ENCODE data around the gene LAD1. TPM values are rescaled to one million over a fixed set of nuclear protein-coding genes. Genes with fewer than 3 reads are reported as not detected.

The LAD1 gene
- total RNA-seq, 1 donor from 2014 or later: 0.76 TPM

DNA sequence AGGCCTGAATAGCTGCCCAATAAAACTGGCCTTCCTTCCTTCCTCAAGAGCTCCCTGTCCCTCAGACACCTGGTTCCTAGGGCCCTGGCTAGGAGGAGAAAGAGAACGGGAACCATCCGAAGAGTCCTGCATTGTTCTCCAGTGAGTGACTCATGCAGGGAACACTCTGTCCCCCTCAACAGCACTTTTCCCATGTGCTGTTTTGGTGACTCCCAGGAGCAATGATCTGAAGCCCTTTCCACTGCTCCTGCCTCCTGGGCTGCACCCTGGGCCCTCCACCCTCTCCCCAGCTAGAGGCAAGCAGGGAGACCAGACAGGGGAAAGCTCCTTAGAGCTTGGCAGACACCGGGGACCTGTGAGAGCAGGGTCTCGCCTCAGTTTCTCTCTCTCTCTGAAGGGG, 40.5 kb downstream of the LAD1 start:
- no peak for ATAC-seq
- intact Hi-C loops (cut with DNase I): no loop called here
- no peak for DNase-seq (ENCODE audit: low spot score)

DNA sequence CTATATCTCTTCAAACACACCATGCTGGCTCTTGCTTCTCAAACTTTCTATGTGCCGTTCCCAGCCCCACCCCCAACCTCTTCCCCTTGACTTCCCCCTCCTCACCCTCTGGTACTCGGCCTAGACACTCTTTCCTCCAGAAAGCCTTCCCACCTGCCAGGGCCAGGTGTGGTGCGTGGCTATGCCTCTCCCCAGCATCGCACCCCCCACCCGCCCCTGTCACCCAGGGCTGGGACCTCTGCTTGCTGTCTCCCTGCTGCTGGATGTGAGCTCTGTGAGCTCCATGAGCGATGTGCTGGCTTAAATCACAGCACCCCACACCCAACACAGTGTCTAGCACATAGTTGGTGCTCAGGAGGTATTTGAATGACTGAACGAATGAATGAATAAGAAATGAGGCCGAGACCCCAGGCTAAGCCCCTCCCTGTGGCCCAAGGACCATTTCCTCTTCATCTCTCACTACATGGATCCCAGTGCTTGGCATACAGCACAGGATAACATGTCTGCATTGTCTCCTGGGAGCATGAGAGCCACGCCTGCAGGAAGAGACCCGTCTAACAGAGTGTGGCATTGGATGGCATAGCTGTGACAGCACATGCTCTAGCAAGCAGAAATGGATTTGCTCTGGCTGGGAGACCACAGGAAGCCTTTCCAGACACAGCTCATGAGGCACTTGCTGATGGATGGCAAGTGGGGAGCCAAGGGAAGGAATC, 41.3 kb downstream of the LAD1 start:
- DNase-seq (ENCODE audit: low spot score) (no peak), ATAC-seq (no peak)
- intact Hi-C loops (cut with DNase I): no loop called here

DNA sequence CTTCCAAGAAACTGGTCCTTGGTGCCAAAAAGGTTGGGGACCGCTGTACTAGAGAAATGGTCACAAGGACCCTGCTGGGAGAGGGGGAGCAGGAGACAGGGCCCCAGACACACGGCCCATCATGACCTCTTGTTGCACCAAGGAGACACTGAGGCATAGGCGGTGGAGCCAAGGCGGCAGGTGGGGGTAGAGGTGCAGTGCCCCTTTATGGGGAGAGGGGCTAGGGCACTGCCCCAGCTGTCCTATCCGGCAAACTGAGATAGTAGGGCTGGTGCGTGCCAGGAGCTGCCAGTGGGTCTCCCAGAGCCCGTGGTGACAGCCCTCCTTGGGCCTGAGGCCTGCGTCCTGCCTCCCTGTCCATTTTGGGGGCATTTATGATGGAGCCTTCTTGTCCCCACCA, 41.9 kb downstream of the LAD1 start:
- ATAC-seq (no peak), DNase-seq (ENCODE audit: low spot score) (no peak)
- intact Hi-C loops (cut with DNase I): no loop called here

DNA sequence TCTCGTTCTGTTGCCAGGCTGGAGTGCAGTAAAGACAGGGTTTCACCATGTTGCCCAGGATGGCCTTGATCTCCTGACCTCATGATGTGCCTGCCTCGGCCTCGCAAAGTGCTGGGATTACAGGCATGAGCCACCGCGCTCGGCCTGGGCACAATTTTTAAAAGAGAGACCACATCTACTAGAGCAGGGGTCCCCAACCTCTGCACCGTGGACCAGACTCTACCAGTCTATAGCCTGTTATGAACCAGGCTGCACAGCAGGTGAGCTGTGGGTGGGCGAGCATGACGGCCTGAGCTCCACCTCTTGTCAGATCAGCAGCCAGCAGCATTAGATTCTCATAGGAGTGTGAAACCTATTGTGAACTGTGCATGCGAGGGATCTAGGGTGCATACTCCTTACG, 42.4 kb downstream of the LAD1 start:
- intact Hi-C loops (cut with DNase I): no loop called here

DNA sequence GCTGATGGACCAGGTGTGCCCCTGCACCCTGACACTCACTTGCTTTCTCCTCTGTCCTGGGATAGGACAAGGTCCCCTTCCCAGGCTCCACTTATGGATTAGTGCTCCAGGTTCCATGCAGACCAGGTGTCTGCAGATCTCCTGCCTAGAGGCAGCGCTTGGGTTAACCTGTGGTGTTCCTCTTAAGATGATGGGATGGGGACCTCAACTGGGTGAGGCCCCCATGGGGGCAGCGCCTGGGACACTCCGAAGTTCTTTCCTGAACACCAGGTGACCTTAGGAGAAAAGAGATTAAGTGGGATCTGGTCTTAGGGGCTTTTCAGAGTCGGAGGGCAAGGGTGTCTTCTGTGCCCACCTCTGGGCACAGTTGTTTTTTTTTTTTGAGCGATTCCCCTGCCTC, 42.9 kb downstream of the LAD1 start:
- DNase-seq (ENCODE audit: low spot score) (no peak), ATAC-seq (no peak)
- intact Hi-C loops (cut with DNase I): no loop called here

More for the DNA sequence above, 42.4 kb downstream of the LAD1 start:
- ATAC-seq: no peak
- DNase-seq (ENCODE audit: low spot score): no peak

DNA sequence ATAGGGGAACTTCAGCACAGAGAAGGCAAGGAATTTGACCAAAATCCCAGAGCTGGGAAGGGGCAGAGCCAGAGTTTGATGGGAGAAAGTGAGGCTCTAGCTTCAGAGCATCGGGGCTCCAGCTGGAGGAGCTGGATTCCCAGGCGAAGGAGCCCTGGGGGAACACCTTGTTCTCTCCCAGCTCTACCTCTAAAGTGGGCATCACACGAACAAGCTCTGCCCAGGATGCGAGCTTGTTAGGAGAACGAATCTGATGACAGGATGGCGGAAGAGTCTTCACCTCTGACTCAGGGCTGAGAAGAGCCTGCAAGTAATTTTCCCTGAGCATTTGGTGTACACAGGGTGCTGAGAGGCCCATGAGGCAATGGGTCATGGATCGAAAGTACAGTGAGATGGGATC, 43.7 kb downstream of the LAD1 start:
- no peak for ATAC-seq
- intact Hi-C loops (cut with DNase I): no loop called here
- DNase-seq (ENCODE audit: low spot score): no peak

DNA sequence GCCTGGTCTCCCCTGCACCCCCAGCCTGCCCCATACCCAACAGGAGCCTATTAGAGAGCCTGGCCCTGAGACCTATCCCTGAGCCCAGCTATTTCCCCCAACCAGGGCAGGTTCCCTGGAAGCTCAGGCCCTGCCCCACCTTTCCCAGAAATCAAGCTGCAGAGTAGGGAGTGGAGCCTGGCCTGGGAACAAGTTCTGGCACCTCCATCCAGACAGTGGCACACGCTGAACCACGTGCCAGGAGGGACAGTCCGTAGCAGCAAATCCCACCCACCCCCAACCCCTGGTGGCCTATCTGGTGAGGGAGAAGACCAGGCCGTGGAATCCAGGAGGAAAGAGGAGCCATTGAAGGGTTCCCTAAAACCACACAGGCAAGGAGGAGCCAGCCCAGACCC, 44.2 kb downstream of the LAD1 start:
- ATAC-seq: peak; percentile 52

DNA sequence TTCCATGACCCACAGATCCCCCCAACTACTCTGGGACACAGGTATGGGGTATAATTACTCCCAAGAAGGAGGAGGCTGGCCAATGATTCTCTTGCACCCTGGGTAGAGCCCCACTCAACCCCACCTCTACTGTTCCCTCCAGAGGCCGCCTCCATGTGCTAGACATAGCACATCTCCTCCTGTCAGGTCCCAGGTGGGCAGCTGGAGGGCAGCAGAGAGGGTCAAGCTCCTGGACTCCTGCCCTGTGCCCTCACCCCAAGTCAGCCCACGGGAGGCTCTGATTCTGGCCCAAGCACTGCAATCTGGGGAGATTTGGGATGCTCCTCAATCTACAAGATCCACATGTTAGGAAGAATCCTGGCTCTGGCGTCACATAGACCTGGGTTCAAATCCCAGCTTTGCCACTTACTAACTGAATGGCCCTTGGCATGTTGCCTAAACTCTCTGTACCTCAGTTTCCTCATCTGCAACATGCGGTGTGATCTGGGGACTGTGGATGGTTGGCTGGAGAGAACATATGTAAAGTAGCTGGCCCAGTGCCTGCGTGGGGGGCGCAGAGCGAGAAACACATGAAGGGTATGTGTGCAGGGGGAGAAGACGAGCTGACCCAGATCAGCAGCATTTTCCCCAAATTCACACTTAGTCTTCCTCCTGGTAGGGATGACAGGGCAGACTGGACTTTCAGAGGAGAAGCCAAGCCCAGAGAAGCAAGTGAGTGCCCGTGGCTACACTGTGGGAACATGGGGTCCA, 44.8 kb downstream of the LAD1 start:
- ATAC-seq: no peak
- intact Hi-C loops (cut with DNase I): no loop called here

More for the DNA sequence above, 44.2 kb downstream of the LAD1 start:
- DNase-seq (ENCODE audit: low spot score): no peak
- intact Hi-C loops (cut with DNase I): no loop called here

DNA sequence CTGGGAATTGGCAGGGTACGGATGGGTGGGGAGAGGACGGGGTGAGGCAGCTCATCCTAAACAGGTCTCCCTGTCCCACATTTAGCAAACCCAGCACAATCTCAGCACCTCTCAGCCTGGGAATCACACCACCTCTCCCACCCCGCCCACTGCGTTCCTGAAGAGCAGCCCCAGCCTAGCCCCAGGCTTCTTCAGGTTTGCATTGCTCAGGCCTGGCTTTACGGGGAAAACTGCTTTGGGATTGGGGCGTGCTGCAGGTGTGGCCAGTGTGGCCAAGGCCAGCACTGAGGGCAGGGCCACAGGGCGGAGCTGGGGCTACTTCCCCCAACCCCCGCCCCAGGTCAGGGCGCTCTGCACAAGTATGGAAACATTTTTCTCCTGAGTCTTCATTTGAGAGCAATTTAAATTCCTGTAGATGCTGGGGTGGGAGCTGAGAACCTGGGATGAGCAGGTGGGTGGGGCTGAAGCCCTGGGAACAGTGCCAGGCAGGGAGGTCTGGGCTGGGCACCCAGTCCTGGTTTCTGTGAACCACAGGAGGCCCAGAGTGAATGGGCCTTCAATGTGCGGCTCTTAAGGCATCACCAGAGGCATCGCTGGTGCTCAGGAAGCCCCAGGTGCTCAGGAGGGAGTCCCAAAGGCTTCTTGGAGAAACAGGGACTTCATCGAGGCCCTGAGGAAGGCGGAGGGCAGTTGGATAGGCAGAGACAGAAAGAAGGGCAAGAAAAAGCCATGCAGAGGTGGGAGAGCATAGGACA, 45.8 kb downstream of the LAD1 start:
- DNase-seq (ENCODE audit: low spot score) (no peak), ATAC-seq (no peak)
- intact Hi-C loops (cut with DNase I): no loop called here

More for the DNA sequence above, 44.8 kb downstream of the LAD1 start:
- no peak for DNase-seq (ENCODE audit: low spot score)

DNA sequence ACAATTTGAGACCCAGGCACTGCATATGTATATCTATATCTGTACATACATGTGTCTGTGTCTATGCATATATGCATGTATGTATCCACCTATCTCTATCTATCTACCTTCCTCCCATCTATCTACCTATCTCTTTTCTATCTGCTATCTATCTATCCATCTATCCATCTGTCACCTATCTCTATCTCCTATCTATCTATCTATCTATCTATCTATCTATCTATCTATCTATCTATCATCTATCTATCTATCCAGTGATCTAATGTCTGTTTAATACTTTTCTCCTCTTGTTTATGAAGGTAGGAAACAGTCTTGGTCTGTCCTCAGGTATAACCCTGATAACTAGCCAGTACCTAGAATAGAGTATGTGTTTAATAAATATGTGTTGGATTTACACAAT, 47.5 kb downstream of the LAD1 start:
- no peak for ATAC-seq
- intact Hi-C loops (cut with DNase I): no loop called here
- no peak for DNase-seq (ENCODE audit: low spot score)

DNA sequence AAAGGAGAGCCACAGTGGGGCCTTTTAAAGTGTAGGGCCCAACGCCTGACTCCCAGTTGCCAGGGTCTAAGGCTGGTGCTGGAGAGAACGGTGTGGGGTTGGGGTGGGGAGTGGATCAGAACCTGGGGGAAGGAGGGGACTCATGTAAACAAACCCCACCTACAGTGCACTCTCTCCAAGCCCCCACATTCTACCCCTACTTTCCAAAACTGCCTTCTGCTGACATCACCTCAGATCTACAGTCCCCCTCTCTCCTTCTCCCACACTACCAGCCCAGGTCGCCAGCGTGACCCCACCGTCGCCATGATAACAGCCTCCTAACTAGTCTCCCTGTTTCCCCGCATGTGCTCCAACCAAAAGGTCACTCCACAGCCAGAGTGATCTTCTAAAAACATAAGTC, 48.2 kb downstream of the LAD1 start:
- intact Hi-C loops (cut with DNase I): no loop called here
- ATAC-seq: no peak
- DNase-seq (ENCODE audit: low spot score): no peak

DNA sequence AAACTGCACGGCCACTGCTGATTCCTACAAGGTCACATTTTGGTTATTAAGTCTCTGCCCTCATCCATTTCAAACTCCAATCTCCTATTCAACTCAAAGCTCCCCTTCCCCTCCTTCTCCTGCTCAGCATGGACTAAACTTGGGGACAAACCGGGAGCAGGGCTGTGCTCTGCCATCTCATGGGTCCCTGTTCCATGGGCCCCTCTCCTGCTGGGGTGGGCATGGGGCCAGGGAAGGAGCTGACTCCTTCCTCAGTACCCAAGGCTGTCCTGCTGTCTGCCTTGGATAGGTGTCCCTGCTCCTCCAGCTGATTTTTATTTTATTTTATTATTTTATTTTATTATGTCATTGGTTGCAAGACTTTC, 48.8 kb downstream of the LAD1 start:
- intact Hi-C loops (cut with DNase I): no loop called here
- no peak for ATAC-seq
- DNase-seq (ENCODE audit: low spot score): no peak

DNA sequence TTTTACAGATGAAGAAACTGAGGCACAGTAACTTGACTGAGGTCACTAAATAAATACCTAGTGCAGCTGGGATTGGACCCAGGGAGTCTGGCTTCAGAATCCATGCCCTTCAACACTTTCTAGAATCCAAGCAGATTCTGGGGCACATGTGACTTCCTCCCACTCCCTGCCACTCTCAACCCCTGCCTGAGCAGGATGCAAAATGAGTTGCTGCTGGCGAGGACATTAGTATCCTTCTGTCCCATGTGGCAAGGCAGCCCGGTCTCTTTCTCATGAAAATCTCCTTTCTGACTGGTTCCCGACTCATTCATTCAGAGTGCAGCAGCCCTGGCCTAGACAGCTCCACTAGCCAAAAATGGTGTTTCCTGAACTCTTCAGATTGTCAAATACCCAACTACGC, 50.0 kb downstream of the LAD1 start:
- intact Hi-C loops (cut with DNase I): no loop called here
- DNase-seq (ENCODE audit: low spot score): no peak
- no peak for ATAC-seq

DNA sequence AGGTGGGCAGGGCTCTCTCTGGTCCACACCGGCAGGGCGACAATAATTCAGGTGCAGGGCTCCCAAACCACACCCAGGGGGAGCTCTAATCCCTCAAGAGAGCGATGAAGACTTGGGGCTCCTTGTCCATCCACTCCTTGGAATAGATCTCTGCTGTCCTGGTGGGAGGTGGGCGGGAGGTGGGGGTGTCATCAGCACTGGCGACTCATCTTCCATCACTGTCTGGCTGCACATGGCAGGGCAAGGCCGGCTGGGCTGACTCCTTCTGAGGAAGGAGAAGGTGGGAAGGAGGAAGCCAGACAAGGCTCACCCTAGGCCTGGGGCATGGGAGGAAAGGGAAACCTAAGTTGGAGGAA, 50.9 kb downstream of the LAD1 start:
- ATAC-seq: peak; percentile 61
- intact Hi-C loops (cut with DNase I): no loop called here
- DNase-seq (ENCODE audit: low spot score): no peak

DNA sequence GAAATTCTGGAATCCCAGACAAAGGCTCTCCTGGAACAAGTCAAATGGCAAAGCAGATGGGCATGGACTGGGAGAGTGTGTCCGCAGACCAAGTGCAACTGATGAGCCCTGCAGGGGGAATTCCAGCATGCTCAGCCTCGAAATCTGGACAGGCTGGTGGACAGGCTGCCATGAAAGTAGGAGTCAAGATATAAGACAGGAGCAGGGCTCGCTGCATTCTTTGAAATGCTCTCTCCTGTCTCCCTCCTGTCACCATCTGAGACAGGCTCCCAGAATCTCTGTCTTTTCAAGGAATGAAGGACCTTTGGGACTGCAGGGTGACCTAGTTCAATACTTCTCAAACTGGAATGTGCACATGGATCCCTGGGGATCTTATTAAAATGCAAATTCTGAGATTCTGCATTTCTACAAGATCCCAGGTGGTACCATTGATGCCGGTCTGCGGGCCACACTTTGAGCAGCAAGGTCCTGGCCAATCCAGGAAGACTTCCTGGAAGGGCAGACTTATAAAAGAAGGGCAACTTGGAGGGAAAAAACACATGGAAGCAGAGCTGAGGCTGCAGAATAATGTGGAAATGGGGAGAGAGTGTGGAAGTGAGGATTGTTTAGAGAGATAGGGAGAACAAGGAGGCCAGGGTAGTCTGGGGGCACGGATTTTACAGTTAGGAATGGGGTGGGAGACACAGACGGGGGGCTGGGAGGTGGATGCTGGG, 51.5 kb downstream of the LAD1 start:
- intact Hi-C loops (cut with DNase I): no loop called here

DNA sequence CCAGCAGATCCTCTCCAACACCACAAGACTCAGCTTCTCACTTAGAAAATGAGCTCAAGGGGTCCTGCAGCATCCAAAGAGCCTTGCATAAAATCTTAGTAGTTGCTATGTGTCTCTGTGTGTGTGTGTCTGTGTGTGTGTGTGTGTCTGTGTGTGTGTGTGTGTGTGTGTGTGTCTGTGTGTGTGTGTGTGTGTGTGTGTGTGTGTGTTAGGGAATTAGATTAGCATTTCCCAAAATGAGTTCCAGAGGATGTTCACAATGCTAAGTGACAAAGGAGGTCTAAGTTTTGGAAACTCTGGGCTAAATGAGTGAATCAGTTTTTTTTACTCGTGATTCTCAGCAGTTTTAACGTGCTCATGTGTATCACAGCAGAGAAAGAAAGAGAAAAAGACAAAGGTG, 52.1 kb downstream of the LAD1 start:
- ATAC-seq: no peak
- DNase-seq (ENCODE audit: low spot score): no peak
- intact Hi-C loops (cut with DNase I): no loop called here

More for the DNA sequence above, 51.5 kb downstream of the LAD1 start:
- no peak for DNase-seq (ENCODE audit: low spot score)
- ATAC-seq: no peak

DNA sequence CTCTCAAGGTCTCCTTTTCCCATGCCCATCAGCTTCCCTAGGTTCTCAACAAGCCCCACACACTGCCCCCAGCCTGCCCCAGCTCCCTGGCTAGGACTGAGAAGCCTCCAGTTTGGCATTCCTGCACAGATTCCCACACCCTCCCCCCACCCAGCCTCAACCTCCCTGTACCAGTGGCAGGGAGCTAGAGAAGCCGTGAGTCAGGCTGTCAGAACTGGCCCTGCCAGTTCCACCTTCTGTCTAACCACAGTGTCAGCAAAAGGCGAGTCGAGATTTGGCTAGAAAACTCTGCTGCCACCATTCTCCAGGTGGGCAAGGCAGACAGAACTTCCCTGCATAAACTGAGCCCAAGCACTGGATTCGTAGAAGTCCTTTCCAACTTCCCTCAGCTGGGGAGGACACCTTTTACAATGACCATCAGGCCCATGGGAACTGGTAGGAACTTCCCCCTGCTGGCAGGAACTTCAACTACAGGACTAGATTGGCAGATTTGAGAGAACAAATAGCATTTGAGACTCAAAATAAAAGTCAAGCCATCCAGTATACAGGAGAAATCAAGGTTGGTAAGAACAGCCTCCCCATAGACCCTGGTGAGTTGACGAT, 52.7 kb downstream of the LAD1 start:
- ATAC-seq (no peak), DNase-seq (ENCODE audit: low spot score) (no peak)
- intact Hi-C loops (cut with DNase I): no loop called here

DNA sequence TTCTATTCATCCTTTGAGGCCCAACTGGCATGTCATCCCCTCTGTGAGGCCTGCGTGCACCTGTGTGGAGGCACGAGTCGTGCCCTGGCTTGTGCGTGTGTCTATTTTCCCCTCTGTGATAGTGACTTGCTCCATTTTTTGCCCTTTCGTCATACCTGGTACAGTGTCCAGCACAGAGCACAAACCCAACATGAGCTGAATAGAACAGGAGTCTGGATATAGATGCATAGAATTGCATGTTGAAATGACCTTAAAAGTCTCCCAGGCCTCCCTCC, 54.1 kb downstream of the LAD1 start:
- DNase-seq (ENCODE audit: low spot score): no peak
- ATAC-seq: no peak

DNA sequence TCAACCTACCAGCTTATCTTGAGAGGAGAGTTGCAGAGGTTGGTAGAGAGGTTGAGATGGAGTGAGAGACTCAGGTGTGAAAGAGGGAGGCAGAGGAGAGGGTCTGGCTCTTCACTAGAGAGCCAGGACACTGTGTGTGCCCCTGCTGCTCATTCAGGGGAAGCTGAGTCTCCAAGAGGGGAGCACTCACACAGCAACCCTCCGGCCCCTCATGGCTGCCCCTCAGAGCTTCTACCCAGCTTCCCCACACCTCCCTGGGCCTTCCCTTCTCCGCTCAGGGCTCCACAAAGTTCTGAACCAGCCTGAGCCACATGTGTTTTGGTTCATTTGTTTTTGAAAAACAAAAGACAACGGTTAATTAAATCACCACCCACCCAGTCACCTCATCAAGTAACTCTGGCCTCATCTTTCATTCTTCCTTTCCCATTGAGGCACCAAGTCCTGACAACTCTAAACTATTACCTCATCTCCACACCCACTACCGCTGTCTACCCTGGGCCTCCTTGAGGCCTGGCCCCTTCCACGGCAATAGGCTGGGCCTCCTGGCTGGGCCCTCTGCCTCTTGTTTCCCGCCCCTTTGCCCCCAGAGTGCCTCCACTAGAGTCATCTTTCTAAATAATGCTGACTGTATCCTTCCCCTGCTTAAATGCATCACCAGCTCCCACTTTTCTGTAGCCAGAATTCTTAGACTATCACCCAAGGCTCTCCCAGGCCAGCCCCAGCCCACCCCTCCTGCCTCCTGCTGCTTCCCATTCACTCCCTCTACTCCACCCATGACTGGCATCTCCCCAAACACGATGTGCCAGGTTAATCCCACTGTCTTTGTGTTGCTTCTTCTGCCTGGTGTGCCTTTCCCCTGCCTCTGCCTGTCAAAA, 54.7 kb downstream of the LAD1 start:
- ATAC-seq (no peak), DNase-seq (ENCODE audit: low spot score) (no peak)
- intact Hi-C loops (cut with DNase I): no loop called here

More for the DNA sequence above, 54.1 kb downstream of the LAD1 start:
- intact Hi-C loops (cut with DNase I): no loop called here
